Measurements from ENCODE around the gene ZMYM4. TPM values are rescaled to one million over a fixed set of nuclear protein-coding genes. Genes with fewer than 3 reads are reported as not detected.

Gene ZMYM4
- total RNA-seq, 1 donor from 2014 or later: 27.7 TPM

- no peak for DNase-seq (ENCODE audit: extremely low spot score in 2 of 2)
- intact Hi-C loops (cut with DNase I): no loop called here
Observed at GRCh38 chr1:35264871-35265270, 3.6 kb upstream of the ZMYM4 start.

GRCh38 chr1:35266306-35266705, 2.2 kb upstream of the ZMYM4 start:
- Histone ChIP-seq H3K27ac (no peak overlapping the region), H3K9me3 (no peaks in the 10 kb centered on the region), H3K4me1 (peaks cover 20% of the 10 kb centered on the region), H3K4me3 (no peak overlapping the region), H3K27me3 (no peaks in the 10 kb centered on the region), H3K36me3 (no peaks in the 10 kb centered on the region)
- DNase-seq (ENCODE audit: extremely low spot score in 2 of 2): no peak
- intact Hi-C loops (cut with DNase I): no loop called here
- TF ChIP-seq, protein P1, sequence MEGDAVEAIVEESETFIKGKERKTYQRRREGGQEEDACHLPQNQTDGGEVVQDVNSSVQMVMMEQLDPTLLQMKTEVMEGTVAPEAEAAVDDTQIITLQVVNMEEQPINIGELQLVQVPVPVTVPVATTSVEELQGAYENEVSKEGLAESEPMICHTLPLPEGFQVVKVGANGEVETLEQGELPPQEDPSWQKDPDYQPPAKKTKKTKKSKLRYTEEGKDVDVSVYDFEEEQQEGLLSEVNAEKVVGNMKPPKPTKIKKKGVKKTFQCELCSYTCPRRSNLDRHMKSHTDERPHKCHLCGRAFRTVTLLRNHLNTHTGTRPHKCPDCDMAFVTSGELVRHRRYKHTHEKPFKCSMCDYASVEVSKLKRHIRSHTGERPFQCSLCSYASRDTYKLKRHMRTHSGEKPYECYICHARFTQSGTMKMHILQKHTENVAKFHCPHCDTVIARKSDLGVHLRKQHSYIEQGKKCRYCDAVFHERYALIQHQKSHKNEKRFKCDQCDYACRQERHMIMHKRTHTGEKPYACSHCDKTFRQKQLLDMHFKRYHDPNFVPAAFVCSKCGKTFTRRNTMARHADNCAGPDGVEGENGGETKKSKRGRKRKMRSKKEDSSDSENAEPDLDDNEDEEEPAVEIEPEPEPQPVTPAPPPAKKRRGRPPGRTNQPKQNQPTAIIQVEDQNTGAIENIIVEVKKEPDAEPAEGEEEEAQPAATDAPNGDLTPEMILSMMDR (IDR thresholded peaks at IDR 0.05): no peak
- TF ChIP-seq POLR2AphosphoS5 (IDR thresholded peaks at IDR 0.05; ENCODE audit: insufficient read depth in 1 of 2, low read depth in 1 of 2) (no peak), POLR2A (IDR thresholded peaks at IDR 0.05) (no peak)

More at GRCh38 chr1:35264871-35265270, 3.6 kb upstream of the ZMYM4 start:
- peaks cover 6% of the 10 kb centered on the region for H3K4me1 ChIP-seq
- no peaks in the 10 kb centered on the region for H3K27me3 ChIP-seq
- H3K4me3 ChIP-seq: no peak overlapping the region
- no peaks in the 10 kb centered on the region for H3K36me3 ChIP-seq
- no peak for TF ChIP-seq POLR2A (IDR thresholded peaks at IDR 0.05)
- H3K27ac ChIP-seq: no peak overlapping the region
- no peaks in the 10 kb centered on the region for H3K9me3 ChIP-seq

- DNase-seq (ENCODE audit: extremely low spot score in 2 of 2): no peak
- Histone ChIP-seq H3K36me3 (no peaks in the 10 kb centered on the region), H3K27me3 (no peaks in the 10 kb centered on the region), H3K27ac (peak overlapping the region; percentile 73), H3K9me3 (no peaks in the 10 kb centered on the region), H3K4me3 (peak overlapping the region; percentile 90 to 93), H3K4me1 (peaks cover 35% of the 10 kb centered on the region)
- intact Hi-C loops (cut with DNase I): no loop called here
- TF ChIP-seq POLR2AphosphoS5 (IDR thresholded peaks at IDR 0.05; ENCODE audit: insufficient read depth in 1 of 2, low read depth in 1 of 2): no peak
- no peak for TF ChIP-seq POLR2A (IDR thresholded peaks at IDR 0.05)
- TF ChIP-seq, protein P1 (IDR thresholded peaks at IDR 0.05): no peak
Observed at GRCh38 chr1:35269201-35269988, 886 bp downstream of the ZMYM4 start.

GRCh38 chr1:35269989-35270289, 1.4 kb downstream of the ZMYM4 start:
- H3K36me3 ChIP-seq: no peaks in the 10 kb centered on the region
- no peaks in the 10 kb centered on the region for H3K9me3 ChIP-seq
- peak overlapping the region; percentile 73 for H3K27ac ChIP-seq
- no peaks in the 10 kb centered on the region for H3K27me3 ChIP-seq
- no peak for TF ChIP-seq POLR2A (IDR thresholded peaks at IDR 0.05)
- TF ChIP-seq, protein P1 (IDR thresholded peaks at IDR 0.05): no peak
- TF ChIP-seq POLR2AphosphoS5 (IDR thresholded peaks at IDR 0.05; ENCODE audit: insufficient read depth in 1 of 2, low read depth in 1 of 2): no peak
- peaks cover 35% of the 10 kb centered on the region for H3K4me1 ChIP-seq
- intact Hi-C loops (cut with DNase I): no loop called here
- no peak for DNase-seq (ENCODE audit: extremely low spot score in 2 of 2)
- peak overlapping the region; percentile 90 to 93 for H3K4me3 ChIP-seq

GRCh38 chr1:35270836-35271235, 2.3 kb downstream of the ZMYM4 start:
- Histone ChIP-seq H3K27ac (no peak overlapping the region), H3K4me3 (no peak overlapping the region), H3K27me3 (no peaks in the 10 kb centered on the region), H3K4me1 (peaks cover 35% of the 10 kb centered on the region), H3K9me3 (no peaks in the 10 kb centered on the region), H3K36me3 (no peaks in the 10 kb centered on the region)
- intact Hi-C loops (cut with DNase I): no loop called here
- no peak for DNase-seq (ENCODE audit: extremely low spot score in 2 of 2)
- TF ChIP-seq POLR2A (IDR thresholded peaks at IDR 0.05) (no peak), POLR2AphosphoS5 (IDR thresholded peaks at IDR 0.05; ENCODE audit: insufficient read depth in 1 of 2, low read depth in 1 of 2) (no peak)
- TF ChIP-seq, protein P1 (IDR thresholded peaks at IDR 0.05): no peak
